Measurements from ENCODE around the gene CNPY1. TPM values are rescaled to one million over a fixed set of nuclear protein-coding genes. Genes with fewer than 3 reads are reported as not detected.

CNPY1 gene
- total RNA-seq, 1 donor: not detected

GRCh38 chr7:155452505-155453295 lies 93.7 kb downstream of the CNPY1 start:
- TF ChIP-seq CTCF (IDR thresholded peaks at IDR 0.05; ENCODE audit: insufficient read depth, low read length): no peak
- H3K4me3 ChIP-seq (ENCODE audit: low read depth, low read length): no peak overlapping the region
- no peak for DNase-seq (ENCODE audit: low read depth)

GRCh38 chr7:155451840-155452239 lies 94.5 kb downstream of the CNPY1 start:
- H3K4me3 ChIP-seq (ENCODE audit: low read depth, low read length): no peak overlapping the region
- no peak for TF ChIP-seq CTCF (IDR thresholded peaks at IDR 0.05; ENCODE audit: insufficient read depth, low read length)
- no peak for DNase-seq (ENCODE audit: low read depth)

Other genes with a start within 250 kb of the CNPY1 start
- gene INSIG1, start 248.7 kb downstream of the CNPY1 start, total RNA-seq (ENCODE audit: low replicate concordance): 79.6 and 313 TPM in 2 replicates
- under 0.01 TPM in 1 of 2 replicates, not detected in the other for gene EN2, start 88.4 kb downstream of the CNPY1 start, total RNA-seq (ENCODE audit: low replicate concordance)
- gene RBM33, start 98.1 kb upstream of the CNPY1 start, total RNA-seq (ENCODE audit: low replicate concordance): 21.9 and 72.1 TPM in 2 replicates

Data from fibroblast of the aortic adventitia (primary cell).